Measurements from ENCODE around the gene SYT7. TPM values are rescaled to one million over a fixed set of nuclear protein-coding genes. Genes with fewer than 3 reads are reported as not detected.

Gene SYT7
- total RNA-seq, 2 donors from 2014 or later: 8.6 to 12.2 TPM

DNA sequence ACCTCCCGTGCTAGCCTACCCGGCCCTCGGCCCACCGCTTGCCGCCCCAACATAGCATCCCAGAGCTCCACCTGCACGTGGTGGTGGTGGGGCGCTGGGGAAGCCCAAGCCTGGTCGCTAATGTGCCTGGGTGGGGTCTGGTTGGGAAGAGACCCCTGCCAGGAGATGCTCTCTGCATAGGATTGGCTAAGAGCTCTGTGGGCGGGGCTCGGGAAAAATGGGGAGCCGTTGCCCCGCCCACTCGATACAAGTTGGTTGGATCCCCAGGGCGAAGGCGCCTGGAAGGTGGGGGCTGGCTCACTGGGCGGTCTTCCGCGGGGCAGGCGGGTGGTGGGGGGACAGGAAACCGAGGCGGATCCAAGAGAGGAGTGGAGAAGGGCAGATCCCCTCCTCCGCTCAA lies 64.7 kb downstream of the SYT7 start:
- H3K4me1 ChIP-seq: peaks cover 5% of the 10 kb centered on the region
- 17 to 24% methylated on average over 13 to 18 of the region's 22 CpGs for WGBS, 2 donors
- ATAC-seq (no peak), DNase-seq (no peak)
- H3K9me3 ChIP-seq: no peaks in the 10 kb centered on the region
- H3K27ac ChIP-seq: no peak overlapping the region
- TF ChIP-seq POLR2A (IDR thresholded peaks at IDR 0.05): no peak
- TF ChIP-seq, protein P1, sequence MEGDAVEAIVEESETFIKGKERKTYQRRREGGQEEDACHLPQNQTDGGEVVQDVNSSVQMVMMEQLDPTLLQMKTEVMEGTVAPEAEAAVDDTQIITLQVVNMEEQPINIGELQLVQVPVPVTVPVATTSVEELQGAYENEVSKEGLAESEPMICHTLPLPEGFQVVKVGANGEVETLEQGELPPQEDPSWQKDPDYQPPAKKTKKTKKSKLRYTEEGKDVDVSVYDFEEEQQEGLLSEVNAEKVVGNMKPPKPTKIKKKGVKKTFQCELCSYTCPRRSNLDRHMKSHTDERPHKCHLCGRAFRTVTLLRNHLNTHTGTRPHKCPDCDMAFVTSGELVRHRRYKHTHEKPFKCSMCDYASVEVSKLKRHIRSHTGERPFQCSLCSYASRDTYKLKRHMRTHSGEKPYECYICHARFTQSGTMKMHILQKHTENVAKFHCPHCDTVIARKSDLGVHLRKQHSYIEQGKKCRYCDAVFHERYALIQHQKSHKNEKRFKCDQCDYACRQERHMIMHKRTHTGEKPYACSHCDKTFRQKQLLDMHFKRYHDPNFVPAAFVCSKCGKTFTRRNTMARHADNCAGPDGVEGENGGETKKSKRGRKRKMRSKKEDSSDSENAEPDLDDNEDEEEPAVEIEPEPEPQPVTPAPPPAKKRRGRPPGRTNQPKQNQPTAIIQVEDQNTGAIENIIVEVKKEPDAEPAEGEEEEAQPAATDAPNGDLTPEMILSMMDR (IDR thresholded peaks at IDR 0.05): no peak
- no peak overlapping the region for H3K4me3 ChIP-seq
- no peaks in the 10 kb centered on the region for H3K36me3 ChIP-seq (replicated peaks in 1 of 2; ENCODE audit: insufficient read depth in 1 of 2, low read depth in 2 of 2)
- intact Hi-C loops (cut with DNase I): loop anchor here (5.0 kb wide), 1 partner anchor 39 kb away; no protein-coding TSS in a partner anchor
- peaks cover 0 to 15% of the 10 kb centered on the region in 2 donors for H3K27me3 ChIP-seq

DNA sequence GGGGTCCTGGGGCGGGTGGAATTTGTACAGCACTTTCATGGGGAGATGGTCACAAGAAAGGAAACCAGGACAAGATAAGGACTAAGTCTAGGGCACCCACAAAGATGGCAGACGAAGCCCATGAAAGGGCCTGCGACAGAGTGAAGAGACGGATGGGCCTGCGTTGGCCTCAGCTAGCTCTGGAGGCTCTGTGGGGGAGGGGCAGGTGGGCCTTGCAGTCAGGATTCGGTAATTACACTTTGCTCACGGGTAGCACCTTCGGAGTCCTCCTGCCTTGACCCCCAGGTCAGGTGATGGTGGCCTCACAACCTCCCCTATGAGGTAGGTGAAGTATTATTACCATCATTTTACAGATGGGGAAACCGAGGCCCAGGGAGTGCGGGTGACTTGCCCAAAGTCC lies 65.2 kb downstream of the SYT7 start:
- 59 to 70% methylated on average over 10 of the region's 10 CpGs for WGBS, 2 donors
- peaks cover 5% of the 10 kb centered on the region for H3K4me1 ChIP-seq
- ATAC-seq: no peak
- intact Hi-C loops (cut with DNase I): loop anchor here (5.0 kb wide), 1 partner anchor 38 kb away; no protein-coding TSS in a partner anchor
- peaks cover 0 to 15% of the 10 kb centered on the region in 2 donors for H3K27me3 ChIP-seq
- no peaks in the 10 kb centered on the region for H3K36me3 ChIP-seq (replicated peaks in 1 of 2; ENCODE audit: insufficient read depth in 1 of 2, low read depth in 2 of 2)
- no peak overlapping the region for H3K27ac ChIP-seq
- no peaks in the 10 kb centered on the region for H3K9me3 ChIP-seq
- no peak for DNase-seq
- H3K4me3 ChIP-seq: no peak overlapping the region
- TF ChIP-seq, protein P1 (IDR thresholded peaks at IDR 0.05): no peak
- no peak for TF ChIP-seq POLR2A (IDR thresholded peaks at IDR 0.05)

DNA sequence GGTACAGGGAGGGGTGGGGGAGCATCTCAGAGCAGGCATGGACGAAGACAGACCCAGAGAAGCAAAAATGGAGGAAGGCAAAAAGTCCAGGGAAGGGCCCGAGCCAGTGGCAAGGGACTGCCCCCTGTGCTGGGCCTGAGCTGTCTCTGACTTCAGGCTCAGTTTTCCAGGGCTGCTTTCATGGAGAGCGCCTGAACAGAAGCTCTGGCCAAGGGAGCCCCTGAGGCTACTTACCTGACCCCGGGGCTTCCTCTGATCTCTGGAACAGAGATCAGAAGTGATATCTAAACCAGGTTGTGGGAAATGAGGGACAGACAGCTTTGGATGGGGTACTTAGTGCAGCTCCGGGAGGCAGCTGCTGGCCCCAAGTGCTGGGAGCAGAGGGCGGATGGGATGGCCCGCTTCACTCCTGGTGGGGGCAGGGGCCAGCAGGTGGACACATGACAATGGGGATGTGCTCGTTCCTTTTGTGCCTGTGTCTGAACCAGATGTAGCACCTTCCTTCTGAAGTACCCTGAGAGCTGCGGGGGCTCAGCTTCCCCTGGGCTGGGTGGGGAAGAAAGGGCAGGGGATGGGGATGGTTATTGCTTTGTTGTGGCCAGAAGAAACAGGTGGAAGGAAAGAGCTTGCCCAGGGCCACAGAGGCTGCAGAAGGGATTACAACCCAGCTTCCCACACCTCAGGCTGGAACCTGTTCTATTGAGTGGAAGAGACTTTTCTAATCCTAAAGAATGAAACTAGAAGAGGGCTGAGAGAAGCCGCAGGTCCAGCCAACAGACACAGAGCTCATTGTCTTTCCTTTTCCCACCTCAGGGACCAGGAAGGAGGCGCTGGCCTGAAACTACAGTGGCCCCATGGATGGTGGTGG lies 66.6 kb downstream of the SYT7 start:
- 66 to 73% methylated on average over 11 of the region's 11 CpGs for WGBS, 2 donors
- H3K4me3 ChIP-seq: no peak overlapping the region
- H3K27ac ChIP-seq: no peak overlapping the region
- no peaks in the 10 kb centered on the region for H3K36me3 ChIP-seq (replicated peaks in 1 of 2; ENCODE audit: insufficient read depth in 1 of 2, low read depth in 2 of 2)
- H3K9me3 ChIP-seq: no peaks in the 10 kb centered on the region
- intact Hi-C loops (cut with DNase I): no loop called here
- peaks cover 14% of the 10 kb centered on the region for H3K4me1 ChIP-seq
- ATAC-seq (no peak), DNase-seq (no peak)
- no peak for TF ChIP-seq POLR2A (IDR thresholded peaks at IDR 0.05)
- peaks cover 0 to 23% of the 10 kb centered on the region in 2 donors for H3K27me3 ChIP-seq

DNA sequence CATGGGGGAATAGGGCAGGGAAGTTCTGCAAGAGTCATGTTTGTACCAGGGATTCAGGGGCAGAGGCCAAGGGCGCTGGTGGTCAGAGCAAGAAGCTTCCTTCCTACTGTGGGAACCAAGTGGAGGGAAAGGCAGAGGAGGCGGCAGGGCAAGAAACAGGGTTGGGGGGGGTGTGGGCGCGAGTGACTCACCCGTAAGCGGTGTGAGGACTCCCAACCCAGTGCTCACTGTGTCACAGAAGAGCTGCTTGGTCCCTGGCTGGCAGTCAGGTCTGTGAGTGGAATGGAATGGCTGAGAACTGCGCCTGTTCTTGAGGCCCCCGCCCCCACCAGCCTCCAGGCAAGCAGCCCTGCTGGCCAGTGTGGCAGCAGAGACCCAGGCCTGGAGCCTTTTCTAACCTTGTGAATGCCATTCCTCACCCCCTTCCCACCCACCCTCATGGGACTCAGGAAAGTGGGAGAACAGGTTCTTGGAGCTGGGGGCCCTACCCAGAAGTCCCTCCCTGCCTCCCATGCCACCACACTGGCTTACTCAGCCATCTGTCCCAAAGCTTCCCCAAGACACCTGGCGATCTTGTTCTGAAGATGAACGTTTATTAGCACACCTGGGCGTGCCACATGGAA lies 67.6 kb downstream of the SYT7 start:
- no peaks in the 10 kb centered on the region for H3K9me3 ChIP-seq
- H3K36me3 ChIP-seq (replicated peaks in 1 of 2; ENCODE audit: insufficient read depth in 1 of 2, low read depth in 2 of 2): no peaks in the 10 kb centered on the region
- peaks cover 21% of the 10 kb centered on the region for H3K4me1 ChIP-seq
- TF ChIP-seq, protein P1 (IDR thresholded peaks at IDR 0.05): no peak
- peaks cover 0 to 23% of the 10 kb centered on the region in 2 donors for H3K27me3 ChIP-seq
- no peak overlapping the region for H3K27ac ChIP-seq
- WGBS, 2 donors: 73 to 76% methylated on average over 10 to 11 of the region's 11 CpGs
- H3K4me3 ChIP-seq: no peak overlapping the region
- intact Hi-C loops (cut with DNase I): no loop called here
- ATAC-seq: no peak
- no peak for DNase-seq

DNA sequence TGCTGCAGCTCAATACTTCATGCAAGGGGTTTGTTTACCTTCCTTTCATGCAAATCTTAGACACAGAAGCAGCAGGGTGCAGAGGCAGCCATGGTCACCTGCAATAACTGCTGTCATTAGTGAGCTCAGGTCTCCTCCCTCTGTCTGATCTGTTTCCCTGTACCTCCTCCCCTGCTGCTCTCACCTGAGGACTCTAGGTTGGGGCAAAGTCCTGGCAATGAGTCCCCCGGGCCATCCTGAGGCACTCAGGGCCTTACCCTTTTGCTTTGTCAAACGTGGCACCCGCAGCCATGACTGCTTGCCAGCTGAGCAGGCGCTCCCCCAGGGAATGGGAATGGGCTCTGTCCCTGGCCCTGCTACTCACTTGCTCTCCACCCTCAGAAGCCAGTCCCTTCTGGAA lies 68.4 kb downstream of the SYT7 start:
- H3K9me3 ChIP-seq: no peaks in the 10 kb centered on the region
- ATAC-seq: no peak
- intact Hi-C loops (cut with DNase I): no loop called here
- peaks cover 0 to 23% of the 10 kb centered on the region in 2 donors for H3K27me3 ChIP-seq
- H3K4me3 ChIP-seq: no peak overlapping the region
- TF ChIP-seq POLR2A (IDR thresholded peaks at IDR 0.05): no peak
- TF ChIP-seq, protein P1 (IDR thresholded peaks at IDR 0.05): no peak
- DNase-seq: no peak
- peaks cover 26% of the 10 kb centered on the region for H3K4me1 ChIP-seq
- no peaks in the 10 kb centered on the region for H3K36me3 ChIP-seq (replicated peaks in 1 of 2; ENCODE audit: insufficient read depth in 1 of 2, low read depth in 2 of 2)
- H3K27ac ChIP-seq: no peak overlapping the region
- WGBS, 2 donors: 71 to 74% methylated on average over 3 to 4 of the region's 4 CpGs
